Muscle layer of duodenum (tissue), 2 donors: ENCODE data around the gene NME5.
A peak's percentile ranks its signal among the peaks of the same experiment; 100 is the strongest.

ENCODE experiments used
- H3K27ac ChIP-seq: one replicate; pipeline ENCODE4 v1.7.0; 2013; ENCODE audit warnings: mild to moderate bottlenecking, low read length
- H3K27me3 ChIP-seq: one replicate; pipeline ENCODE4 v1.7.0; 2013; ENCODE audit warnings: low read depth, mild to moderate bottlenecking, control low read depth, low read length
- H3K36me3 ChIP-seq, 2 donors: one replicate each; pipeline ENCODE4 v1.7.0; 2013; ENCODE audit warnings: low read length in 2 of 2, control low read depth in 1 of 2, mild to moderate bottlenecking in 1 of 2; ENCODE audit not compliant: insufficient read depth in 2 of 2, control insufficient read depth in 1 of 2
- H3K4me1 ChIP-seq, 2 donors: one replicate each; pipeline ENCODE4 v1.7.0; 2013; ENCODE audit warnings: low read length in 2 of 2, mild to moderate bottlenecking in 2 of 2, control low read depth in 1 of 2, moderate library complexity in 1 of 2; ENCODE audit not compliant: insufficient read depth in 2 of 2, control insufficient read depth in 1 of 2
- H3K4me3 ChIP-seq, 2 donors: one replicate each; pipeline ENCODE4 v1.7.0; 2013; ENCODE audit warnings: low read length in 2 of 2, low read depth in 1 of 2, mild to moderate bottlenecking in 1 of 2
- H3K9me3 ChIP-seq, 2 donors: one replicate each; pipeline ENCODE4 v1.7.0; 2013; ENCODE audit warnings: low read length in 2 of 2, control low read depth in 1 of 2, mild to moderate bottlenecking in 1 of 2; ENCODE audit not compliant: control insufficient read depth in 1 of 2
- donor health status: healthy.

NME5 gene

GRCh38 chr5:138138949-138139780 is at the start of gene NME5:
NME5 (minus strand) TSS chr5:138139428; CDS start chr5:138138780, 648 bp downstream.
- Histone ChIP-seq H3K4me3 (peak within 1 kb of the TSS; percentile 53 to 62), H3K27ac (no peak within 1 kb of the TSS), H3K27me3 (no peaks in the 10 kb centered on the region), H3K36me3 (no peaks in the 10 kb centered on the region), H3K9me3 (no peaks in the 10 kb centered on the region), H3K4me1 (peaks cover 0 to 8% of the 10 kb centered on the region in 2 donors)

DNA sequence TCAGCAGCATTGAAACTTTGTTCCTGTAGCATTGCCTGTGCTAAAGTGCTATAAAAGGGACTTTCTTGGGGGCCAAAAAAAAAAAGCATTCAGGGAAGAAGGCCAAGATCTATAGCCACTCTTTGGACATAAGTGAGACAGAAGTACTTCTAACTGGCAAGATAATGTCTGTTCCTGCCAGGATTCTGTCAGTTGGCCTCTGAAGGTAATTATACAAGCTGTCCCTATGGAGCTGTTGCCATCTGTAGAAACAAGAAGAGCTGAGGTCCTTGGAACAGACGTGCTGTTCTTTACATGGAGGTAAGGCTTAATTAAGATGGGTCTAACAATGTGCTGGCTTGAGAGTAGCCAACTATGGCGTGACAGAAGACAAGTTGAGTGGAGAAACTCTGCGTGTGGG is 49.4 kb upstream of the NME5 start:
- no peaks in the 10 kb centered on the region for H3K9me3 ChIP-seq
- H3K4me1 ChIP-seq, result no peaks in the 10 kb centered on the region
- H3K27me3 ChIP-seq, result no peaks in the 10 kb centered on the region
- no peak overlapping the region for H3K27ac ChIP-seq
- peaks cover 68 to 89% of the 10 kb centered on the region in 2 donors for H3K36me3 ChIP-seq
- no peak overlapping the region for H3K4me3 ChIP-seq

GRCh38 chr5:138186002-138186447 is 46.8 kb upstream of the NME5 start:
- no peaks in the 10 kb centered on the region for H3K9me3 ChIP-seq
- no peaks in the 10 kb centered on the region for H3K27me3 ChIP-seq
- H3K4me3 ChIP-seq, result no peak overlapping the region
- H3K4me1 ChIP-seq, result no peaks in the 10 kb centered on the region
- H3K36me3 ChIP-seq, result peaks cover 52 to 68% of the 10 kb centered on the region in 2 donors
- H3K27ac ChIP-seq, result no peak overlapping the region

- Histone ChIP-seq H3K27ac (no peak overlapping the region), H3K4me1 (peaks cover 0 to 10% of the 10 kb centered on the region in 2 donors), H3K27me3 (no peaks in the 10 kb centered on the region), H3K9me3 (no peaks in the 10 kb centered on the region), H3K36me3 (peaks cover 30 to 37% of the 10 kb centered on the region in 2 donors), H3K4me3 (no peak overlapping the region)
These were observed 43.6 kb upstream of the NME5 start for GRCh38 chr5:138182808-138183207.

GRCh38 chr5:138180841-138181240 is 41.6 kb upstream of the NME5 start:
- Histone ChIP-seq H3K9me3 (no peaks in the 10 kb centered on the region), H3K4me1 (peaks cover 5 to 27% of the 10 kb centered on the region in 2 donors), H3K4me3 (no peak overlapping the region), H3K27me3 (no peaks in the 10 kb centered on the region), H3K27ac (no peak overlapping the region), H3K36me3 (peaks cover 18 to 19% of the 10 kb centered on the region in 2 donors)

DNA sequence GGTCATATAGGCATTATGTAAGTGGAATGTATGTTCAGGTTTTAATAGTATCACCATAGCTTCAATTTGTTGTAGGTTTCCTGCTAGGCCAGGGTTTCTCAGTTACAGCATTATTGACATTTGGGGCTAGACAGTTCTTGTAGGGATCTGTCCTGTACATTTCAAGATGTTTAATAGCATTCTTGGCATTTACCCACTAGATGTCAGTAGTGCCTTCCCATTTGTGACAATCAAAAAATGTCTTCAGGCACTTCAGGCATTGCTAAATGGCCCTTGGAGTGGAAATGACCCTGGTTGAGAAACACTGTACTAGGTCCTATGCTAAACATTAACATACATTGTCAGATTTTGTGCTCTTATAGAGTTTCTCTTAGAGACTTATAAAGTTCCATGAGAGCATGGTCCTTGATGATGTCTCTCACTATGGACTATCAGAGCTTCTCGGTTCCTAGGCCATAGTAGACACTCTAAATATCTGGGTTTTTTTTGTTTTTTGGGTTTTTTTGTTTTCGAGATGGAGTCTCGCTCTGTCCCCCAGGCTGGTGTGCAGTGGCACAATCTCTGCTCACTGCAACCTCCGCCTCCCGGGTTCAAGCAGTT is 41.1 kb upstream of the NME5 start:
- Histone ChIP-seq H3K4me1 (peaks cover 5 to 27% of the 10 kb centered on the region in 2 donors), H3K9me3 (no peaks in the 10 kb centered on the region), H3K4me3 (peak overlapping the region in 1 of 2 donors; percentile 100), H3K27ac (no peak overlapping the region), H3K36me3 (peaks cover 13 to 17% of the 10 kb centered on the region in 2 donors), H3K27me3 (no peaks in the 10 kb centered on the region)

DNA sequence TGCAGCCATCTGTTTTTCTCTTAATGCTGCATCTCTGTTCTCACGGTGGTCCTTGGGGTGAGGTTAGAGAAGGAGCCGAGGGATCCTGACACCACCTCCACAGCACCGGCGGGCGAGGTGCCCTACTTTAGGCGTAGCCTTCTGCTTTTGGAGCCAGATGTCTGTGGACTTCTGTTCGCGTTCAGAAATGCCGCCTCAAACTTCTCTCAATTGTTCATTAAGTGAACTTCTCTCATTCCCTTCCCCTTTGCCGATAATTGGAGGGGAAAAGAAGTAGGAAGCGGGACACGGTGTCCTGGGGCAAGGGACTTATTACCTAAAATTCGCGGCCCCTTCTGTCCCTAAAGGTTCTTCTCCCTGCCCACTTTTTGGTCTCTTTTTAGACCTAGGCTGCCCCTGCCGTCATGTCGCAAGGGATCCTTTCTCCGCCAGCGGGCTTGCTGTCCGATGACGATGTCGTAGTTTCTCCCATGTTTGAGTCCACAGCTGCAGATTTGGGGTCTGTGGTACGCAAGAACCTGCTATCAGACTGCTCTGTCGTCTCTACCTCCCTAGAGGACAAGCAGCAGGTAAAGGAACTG is 40.1 kb upstream of the NME5 start:
- Histone ChIP-seq H3K27me3 (no peaks in the 10 kb centered on the region), H3K9me3 (no peaks in the 10 kb centered on the region), H3K4me3 (peak overlapping the region; percentile 83 to 100), H3K36me3 (peaks cover 8 to 12% of the 10 kb centered on the region in 2 donors), H3K4me1 (peaks cover 5 to 27% of the 10 kb centered on the region in 2 donors), H3K27ac (peak overlapping the region; percentile 0)

- Histone ChIP-seq H3K36me3 (peaks cover 5 to 11% of the 10 kb centered on the region in 2 donors), H3K9me3 (no peaks in the 10 kb centered on the region), H3K4me1 (peaks cover 5 to 27% of the 10 kb centered on the region in 2 donors), H3K27me3 (no peaks in the 10 kb centered on the region), H3K27ac (peak within 1 kb of the TSS; percentile 91), H3K4me3 (peak within 1 kb of the TSS; percentile 83 to 100)
These were observed 39.5 kb upstream of the NME5 start, which contains the start of the genes BRD8 and KIF20A for GRCh38 chr5:138178516-138179276. BRD8 (minus strand) TSS chr5:138178630; CDS start chr5:138178614, 16 bp downstream. KIF20A (plus strand) TSS chr5:138179112; CDS start chr5:138179681, 569 bp downstream.

DNA sequence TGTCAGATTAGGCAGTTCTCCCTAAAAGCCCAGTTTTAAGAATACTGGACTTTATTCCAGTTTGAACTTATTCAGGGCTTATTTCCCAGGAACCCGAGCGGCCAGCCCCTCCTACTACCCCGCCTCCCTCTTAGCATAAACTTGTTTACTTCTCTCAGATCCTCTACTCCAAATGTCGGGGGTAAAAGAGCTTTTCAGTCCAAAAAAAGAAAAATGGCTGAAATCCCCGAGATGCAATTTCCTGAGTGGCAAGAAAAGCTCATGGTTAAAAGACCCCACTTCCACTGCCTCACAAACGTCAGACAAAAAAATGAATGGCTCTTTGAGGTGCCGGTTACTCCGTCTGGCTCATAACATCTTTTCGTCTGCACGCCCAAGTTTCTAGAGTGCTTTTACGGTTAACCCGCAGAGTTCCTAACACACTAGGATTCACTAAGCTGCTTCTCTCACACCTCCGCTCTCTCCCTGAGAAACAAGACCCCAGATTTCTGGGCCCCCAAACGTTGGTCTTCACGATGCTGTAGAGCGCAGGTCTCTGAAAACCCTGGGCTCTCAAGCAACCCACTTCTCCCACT is 38.8 kb upstream of the NME5 start:
- Histone ChIP-seq H3K9me3 (no peaks in the 10 kb centered on the region), H3K27ac (peak overlapping the region; percentile 91), H3K4me3 (peak overlapping the region; percentile 83 to 100), H3K36me3 (peaks cover 3 to 18% of the 10 kb centered on the region in 2 donors), H3K4me1 (peaks cover 5 to 27% of the 10 kb centered on the region in 2 donors), H3K27me3 (no peaks in the 10 kb centered on the region)

GRCh38 chr5:138170299-138170698 is 31.1 kb upstream of the NME5 start:
- Histone ChIP-seq H3K27ac (no peak overlapping the region), H3K4me1 (no peaks in the 10 kb centered on the region), H3K9me3 (no peaks in the 10 kb centered on the region), H3K4me3 (no peak overlapping the region), H3K27me3 (no peaks in the 10 kb centered on the region), H3K36me3 (peaks cover 59 to 93% of the 10 kb centered on the region in 2 donors)
